GM12875 (cell line): ENCODE data around the gene POLN.

Source experiments
- H3K4me3 ChIP-seq: one replicate; pipeline ENCODE4 v1.5.1; 2011; ENCODE audit warnings: low read depth, low read length, control low read depth
- TF ChIP-seq, protein P1 (sequence below): IDR thresholded peaks from 2 replicates; pipeline ENCODE4 v1.5.1; 2011; ENCODE audit warnings: low read depth, mild to moderate bottlenecking, control low read depth, inconsistent platforms, low read length, moderate library complexity, borderline replicate concordance; ENCODE audit not compliant: insufficient read depth

POLN gene

DNA sequence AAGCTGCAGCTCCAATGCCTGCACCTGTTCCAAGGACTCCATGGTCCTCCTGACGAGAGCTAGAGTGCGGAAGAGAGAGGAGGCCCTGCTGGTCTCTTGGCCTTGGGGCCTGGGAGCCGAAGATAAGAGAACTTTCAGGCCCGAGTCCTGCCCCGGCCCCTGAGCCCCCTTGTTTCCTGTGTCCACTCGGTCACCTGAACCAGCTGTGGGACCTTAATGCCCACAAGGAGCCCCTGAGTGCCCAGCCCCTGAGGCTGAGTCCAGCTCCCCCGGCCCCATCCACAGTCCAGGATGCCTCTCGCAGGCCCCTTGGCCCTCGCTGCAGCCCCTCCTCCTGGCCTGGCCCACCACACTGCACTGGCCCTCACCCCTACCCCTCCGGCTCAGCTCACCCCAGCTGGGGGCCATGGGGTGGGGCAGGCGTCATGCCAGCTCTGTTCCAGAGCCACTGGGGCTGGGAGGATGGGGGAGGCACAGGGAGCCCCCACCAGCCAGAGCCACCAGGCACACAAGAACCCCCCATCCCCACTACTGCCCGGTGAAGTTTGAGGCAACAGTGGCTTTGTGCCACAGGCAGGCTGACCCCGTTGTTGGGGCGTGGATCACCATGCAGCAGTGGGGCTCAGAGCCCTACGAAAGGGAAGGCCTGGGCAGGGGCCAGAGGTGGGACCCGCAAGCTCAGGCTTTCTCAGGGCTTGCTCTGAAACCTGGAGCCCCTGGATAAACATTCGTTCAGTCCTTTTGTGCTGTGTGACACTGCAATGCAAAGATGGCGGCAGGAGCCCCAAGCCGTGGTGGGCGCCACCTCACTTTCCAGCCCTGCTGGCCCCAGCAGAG is 168.7 kb downstream of the POLN start:
- H3K4me3 ChIP-seq: no peak overlapping the region
- TF ChIP-seq, protein P1, sequence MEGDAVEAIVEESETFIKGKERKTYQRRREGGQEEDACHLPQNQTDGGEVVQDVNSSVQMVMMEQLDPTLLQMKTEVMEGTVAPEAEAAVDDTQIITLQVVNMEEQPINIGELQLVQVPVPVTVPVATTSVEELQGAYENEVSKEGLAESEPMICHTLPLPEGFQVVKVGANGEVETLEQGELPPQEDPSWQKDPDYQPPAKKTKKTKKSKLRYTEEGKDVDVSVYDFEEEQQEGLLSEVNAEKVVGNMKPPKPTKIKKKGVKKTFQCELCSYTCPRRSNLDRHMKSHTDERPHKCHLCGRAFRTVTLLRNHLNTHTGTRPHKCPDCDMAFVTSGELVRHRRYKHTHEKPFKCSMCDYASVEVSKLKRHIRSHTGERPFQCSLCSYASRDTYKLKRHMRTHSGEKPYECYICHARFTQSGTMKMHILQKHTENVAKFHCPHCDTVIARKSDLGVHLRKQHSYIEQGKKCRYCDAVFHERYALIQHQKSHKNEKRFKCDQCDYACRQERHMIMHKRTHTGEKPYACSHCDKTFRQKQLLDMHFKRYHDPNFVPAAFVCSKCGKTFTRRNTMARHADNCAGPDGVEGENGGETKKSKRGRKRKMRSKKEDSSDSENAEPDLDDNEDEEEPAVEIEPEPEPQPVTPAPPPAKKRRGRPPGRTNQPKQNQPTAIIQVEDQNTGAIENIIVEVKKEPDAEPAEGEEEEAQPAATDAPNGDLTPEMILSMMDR: no peak

DNA sequence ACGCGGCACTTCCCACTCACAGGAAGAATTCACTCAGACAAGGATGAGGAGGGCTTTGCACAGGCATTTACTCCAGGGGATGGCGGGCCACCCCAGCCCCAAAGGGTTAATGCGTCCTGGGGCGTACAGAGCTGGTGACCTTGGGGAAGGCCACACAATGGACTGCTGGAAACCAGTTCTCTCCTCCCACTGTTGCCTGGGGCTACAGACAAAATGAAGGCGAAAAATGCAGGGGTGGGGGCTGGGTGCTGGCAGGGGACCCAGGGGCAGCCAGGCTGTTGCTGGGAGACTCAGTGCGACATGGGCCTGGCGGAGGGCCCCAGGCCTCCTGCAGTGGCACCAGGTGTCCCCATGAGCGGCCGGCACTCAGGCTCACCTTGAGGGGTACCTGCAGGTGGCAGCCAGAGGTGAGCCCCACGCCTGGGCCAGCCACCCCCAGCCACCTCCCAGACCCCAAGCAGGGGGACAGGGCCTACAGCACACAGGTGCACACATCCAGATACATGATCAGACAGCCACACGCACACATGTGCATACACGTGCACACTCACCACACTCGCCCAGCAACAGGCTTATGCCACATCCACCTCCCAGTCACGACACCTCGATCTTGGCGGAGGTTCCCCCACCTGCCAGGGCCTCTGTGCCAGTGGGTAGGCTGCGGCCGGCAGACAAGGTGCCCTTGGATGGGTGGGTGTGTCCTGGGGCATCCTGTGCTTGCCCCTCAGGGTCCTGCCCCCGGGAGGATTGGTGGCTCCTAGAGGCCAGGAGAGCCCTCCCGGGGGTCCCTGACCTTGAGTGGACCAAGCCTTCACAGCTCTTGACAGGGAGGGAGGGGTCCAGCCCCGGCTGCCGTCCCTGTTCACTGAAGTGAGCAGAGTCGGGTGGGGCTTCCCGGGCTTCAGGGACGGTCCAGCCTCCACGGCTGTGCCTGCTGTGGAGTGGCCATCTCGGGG is 169.7 kb downstream of the POLN start:
- TF ChIP-seq, protein P1: no peak
- no peak overlapping the region for H3K4me3 ChIP-seq

DNA sequence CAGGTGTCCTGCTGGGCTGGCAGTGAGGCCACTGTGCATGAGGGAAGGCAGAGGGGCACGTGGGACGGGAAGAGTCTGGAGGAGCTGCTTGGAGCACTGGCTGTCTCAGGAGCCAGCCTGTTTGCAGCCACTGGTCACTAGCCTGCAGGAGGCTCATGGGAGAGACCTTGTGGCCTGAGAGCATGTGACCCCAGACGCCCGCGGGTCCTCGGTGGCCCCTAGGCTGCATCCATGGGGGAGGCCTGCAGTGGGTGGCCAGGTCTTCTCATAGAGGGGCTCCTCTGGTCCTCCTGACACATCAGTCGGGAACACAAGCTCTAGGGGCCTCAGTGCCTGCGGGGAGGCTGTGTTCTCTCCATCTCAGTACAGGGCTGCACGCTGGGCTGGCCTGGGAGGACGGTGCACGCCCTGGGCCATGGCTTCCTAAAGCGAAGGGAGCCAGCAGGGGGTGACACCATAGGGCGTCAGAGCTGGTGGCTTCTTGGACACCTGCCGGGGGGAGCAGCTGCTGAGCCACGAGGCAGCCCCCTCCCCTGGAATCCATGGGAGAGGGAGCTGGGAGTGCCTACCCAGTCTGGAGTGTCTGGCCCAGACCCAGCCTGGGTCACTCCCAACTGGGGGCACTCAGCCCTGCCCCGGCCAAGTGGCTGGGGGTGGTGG is 170.5 kb downstream of the POLN start:
- TF ChIP-seq, protein P1: no peak
- H3K4me3 ChIP-seq: no peak overlapping the region

DNA sequence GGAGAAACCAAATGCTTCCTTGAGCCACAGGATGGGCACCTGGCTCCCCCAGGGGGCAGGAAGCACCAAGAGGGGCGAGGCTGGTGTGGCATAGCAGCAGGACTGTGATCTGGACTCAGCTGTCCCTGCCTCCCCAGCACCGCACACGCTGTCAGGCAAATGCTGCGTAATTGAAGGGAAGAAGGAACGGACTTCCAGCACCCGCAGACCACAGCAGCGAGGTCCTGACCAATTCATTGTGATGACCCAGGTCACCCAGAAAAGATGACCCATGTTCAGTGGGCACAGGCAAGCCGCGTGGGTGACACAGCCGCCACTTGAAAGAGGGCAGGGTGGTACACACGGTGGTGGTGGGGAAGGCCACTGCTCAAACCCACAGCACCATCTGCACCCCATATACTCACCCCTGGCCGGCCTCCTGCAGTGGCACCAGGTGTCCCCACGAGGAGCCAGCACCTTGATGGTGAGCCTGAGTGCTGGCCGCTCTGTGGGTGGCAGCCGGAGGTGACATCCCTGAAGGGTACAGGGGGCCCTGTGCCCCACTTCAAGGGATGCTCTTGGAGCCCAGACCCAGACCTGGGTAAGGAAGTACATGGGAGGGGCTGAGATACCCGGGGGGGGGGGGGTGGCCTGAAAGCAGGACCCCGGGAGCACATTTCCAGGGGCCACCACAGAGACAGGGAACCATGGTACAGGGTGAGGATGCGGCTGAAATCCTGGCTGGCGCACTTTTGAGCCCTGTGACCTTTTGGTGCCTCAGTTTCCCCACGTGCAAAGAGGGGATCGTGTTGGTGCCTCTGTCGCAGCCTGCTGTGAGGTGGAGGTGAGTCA is 171.3 kb downstream of the POLN start:
- TF ChIP-seq, protein P1: no peak
- H3K4me3 ChIP-seq: no peak overlapping the region

DNA sequence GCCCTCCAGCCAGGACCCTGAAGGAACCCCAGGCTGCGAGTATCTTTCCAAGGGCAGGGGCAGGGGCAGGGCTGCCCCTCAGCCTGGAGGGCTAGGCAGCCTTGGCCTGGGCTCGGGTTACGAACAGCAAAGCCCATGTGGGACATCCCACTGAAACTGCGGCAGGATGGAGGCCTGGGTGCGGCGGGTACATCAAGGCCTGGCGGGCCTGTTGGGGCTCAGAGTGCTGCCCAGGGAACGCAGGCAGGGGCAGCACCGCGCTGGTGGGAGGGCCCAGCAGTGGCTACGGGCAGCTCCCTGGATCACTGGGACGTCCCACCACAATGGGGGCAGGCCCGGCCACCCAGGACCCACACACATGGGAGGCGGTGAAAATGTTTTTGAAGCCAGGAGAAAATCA is 171.9 kb downstream of the POLN start:
- H3K4me3 ChIP-seq: no peak overlapping the region
- TF ChIP-seq, protein P1: no peak

DNA sequence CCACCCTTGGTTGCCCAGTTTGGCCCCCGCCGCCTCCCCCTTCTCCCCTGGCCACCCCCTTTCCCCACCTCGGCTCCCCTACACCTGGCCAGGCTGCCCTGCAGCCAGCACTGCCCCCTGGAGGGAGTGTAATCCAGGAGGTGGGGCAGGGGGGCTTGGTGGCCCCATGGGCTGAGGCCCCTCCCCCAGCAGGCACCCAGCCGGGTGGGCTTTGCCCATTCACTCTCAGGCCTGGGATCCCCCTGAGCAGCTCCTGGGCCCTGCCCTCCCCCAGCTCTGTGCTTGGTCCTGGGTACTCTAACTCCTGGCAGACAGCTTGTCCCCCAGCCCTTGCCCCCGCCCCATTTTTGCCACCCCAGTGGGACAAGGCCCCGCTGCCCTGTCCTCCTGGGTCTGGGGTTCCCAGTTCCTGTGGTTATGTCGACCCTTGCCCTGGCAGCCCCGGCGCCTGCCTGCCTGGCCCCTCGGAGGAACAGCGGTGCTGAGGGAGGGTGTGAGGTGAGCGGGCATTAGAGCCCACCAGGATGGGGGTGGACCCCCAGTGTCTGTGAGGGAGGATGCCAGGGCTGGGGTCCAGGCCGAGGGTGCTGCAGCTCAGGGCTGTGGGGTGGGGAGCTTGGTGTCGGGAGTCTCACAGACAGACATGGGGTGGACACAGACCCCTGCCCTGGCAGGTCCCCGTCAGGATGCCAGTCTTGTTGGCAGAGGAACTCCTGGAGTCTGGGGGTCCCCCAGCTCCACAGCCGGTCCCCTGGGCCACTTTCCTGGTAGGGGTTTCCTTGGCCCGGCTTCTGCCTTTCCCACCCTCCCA is 172.6 kb downstream of the POLN start:
- TF ChIP-seq, protein P1: no peak
- H3K4me3 ChIP-seq: no peak overlapping the region
